ENCODE measurements around the gene WDR3.

GRCh38 chr1:117904485-117904884 lies 25.1 kb upstream of the WDR3 start:
- TF ChIP-seq CTCF (IDR thresholded peaks at IDR 0.05 in 4 of 5, conservative IDR thresholded peaks at IDR 0.05 in 1 of 5) (no peak), POLR2A (IDR thresholded peaks at IDR 0.05) (no peak)

Data from gastrocnemius medialis (tissue), 4 donors.